HuH-7.5 (cell line): Measurements from ENCODE around the gene EMC8.

Experiments used
- DNase-seq: peaks from one replicate; pipeline ENCODE4 v3.0.0; 2011; ENCODE audit warnings: low spot score

The EMC8 gene

DNA sequence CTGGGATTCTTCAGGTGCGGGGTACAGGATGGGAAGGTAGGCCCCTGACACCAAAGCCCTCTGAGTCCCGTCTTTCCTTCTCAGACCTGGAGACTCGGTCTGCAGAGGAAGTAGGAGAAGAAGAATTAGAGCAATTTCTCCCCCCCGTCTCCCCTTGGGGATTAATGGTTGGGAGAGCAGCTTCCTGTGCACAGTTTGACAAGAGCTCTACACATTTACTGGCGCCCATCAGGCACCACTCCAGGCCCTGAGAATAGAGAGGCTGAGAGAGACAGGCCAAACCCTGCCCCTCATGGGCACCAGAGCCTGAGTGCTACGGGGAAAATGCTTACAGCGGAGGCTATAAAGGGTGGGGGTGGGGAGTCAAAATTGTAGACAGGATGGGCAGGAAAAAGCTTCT lies 44.9 kb downstream of the EMC8 start:
- no peak for DNase-seq

GRCh38 chr16:85753976-85754375 lies 45.4 kb downstream of the EMC8 start:
- DNase-seq, result no peak

DNA sequence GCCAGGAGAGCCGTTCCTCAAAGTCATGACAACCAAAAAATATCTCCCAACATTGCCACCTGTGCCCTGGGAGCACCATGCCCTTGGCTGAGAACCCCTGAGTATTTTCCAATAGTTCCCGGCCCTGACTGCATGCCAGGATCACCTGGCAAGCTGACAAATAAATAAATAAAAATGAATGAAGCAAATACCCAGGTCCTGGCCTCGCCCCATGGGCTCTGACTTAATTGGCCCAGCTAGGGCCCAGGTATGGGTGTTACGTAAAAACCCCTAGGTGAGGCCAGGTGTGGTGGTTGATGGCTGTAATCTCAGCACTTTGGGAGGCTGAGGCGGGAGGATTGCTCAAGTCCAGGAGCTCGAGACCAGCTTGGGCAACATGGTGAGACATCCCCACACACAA lies 45.8 kb downstream of the EMC8 start:
- DNase-seq, result no peak

DNA sequence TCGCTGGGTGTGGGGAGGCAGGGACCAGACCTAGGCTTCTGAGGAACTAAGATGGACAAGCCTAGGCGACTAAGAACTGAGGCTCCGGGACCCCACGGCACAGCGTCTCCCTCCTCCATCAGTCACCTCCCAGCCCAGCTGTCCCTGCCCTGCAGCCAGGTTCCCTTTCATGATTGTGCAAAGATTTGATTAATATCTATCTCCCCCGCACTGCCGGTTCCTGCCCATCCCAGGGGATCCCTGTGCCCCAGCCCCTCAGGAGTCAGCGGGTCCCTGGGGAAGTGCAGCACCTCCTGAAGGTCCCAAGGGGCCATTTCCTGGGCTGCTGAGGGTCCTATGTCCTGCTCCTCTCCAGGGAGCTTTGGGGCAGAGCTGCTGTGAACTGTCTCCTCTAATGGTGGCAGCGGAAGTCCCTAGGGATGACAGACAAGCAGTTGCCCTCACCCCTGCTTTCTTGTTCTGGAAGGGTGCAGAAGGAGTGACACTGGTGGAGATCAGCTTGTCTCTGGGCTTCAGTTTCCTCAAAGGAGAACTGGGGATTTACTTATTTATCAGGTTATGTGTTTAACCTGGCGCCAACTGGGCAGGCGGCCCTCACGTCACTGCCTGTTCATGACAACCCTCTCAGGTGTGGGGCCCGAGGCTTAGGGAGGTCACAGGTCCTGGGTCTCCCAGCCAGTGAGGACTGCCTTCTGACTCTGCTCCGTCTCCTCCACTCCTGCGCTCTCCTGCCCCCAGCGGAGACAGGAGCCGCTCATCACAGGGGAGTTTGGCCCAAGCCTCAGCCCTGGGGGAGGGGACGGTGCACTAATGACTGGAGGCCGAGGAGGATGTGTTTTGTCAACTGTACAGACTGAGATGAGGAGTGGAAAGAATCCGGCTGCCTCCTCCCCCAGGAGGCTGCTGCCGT lies 46.6 kb downstream of the EMC8 start:
- peak; percentile 82 for DNase-seq

DNA sequence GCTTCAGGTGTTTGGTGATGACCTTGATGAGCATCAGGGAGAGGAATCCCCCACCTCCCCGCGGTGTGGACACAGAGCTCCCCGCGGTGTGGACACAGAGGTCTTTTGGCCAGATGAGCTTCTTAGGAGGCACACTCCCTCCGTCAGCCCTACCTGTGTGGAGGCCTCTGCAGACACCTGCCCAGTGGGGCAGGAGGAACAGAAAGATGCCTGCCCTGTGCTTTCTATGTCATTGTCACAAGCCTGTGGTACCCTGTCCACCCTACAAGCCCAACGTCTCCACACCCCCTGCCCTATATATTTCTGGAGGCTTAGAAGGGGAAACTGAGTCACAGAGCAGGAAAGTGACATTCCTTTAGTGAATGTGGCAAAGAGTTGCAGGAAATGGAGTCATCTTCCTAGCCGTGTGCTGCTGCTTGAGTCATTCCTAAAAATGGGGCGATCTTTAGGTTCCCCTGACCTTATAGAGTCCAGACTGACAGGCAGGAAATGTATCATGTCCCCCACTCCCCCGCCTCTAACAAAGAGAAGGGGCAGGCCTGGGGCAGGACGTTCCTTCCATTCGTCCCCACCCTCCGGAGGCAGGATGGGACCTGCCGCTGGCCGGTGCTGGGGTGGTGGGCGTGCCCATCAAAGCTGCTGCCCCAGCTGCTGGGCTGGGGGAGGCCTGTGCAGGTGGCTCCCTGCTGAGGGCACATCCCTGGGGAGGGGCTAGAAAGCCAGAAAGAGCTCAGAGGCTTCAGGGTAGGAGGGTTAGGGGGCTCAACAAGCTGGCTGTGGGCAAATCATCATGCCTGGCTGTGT lies 47.4 kb downstream of the EMC8 start:
- no peak for DNase-seq

DNA sequence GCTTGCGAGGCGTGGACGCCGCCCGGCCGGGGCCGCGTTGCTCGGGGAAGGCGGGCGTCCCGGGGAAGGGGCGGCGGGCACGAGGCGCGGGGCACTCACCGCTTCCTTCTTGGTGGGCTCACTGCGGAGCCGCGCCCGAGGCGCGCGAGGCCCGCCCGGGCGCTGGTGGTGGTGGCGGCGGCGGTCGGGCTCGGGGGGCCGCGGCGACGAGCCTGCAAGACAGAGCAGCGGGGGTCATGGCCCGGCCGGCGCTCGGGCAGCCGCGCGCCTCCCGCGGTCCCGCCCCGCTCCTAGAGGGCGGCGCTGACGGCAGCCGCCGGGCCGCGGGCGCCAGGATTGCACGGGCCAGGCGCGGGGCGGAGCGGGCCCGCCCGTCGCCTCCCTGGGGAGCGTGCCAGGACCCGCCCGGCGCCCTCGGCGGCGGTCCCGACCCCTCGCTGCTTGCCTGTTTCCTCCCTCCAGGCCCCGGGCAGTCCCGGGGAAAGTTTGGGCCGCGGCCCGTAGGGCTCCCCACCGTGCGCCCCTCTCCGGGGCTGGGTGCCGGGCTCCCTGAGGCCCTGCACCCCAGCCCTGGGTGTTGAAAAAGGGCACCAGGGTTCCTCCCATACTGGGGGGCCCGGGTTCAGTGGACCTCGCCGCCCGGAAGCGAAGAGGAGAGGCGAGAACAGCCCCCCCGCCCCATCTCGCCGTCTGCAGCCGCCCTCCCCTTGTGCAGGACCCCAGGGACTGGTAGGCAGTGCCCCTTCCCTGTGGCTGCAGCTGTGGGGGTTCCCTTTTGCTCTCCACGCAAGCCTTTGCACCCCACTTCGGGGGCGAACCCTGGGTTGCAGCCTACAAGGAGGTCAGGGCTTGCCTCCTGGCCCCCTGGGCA lies 48.3 kb downstream of the EMC8 start, which contains the start of gene C16orf74:
C16orf74 (minus strand) TSS at position 270 of the 871 bp plus-strand sequence. CDS start 15,879 bp downstream, outside the sequence.
- peak; percentile 83 for DNase-seq

DNA sequence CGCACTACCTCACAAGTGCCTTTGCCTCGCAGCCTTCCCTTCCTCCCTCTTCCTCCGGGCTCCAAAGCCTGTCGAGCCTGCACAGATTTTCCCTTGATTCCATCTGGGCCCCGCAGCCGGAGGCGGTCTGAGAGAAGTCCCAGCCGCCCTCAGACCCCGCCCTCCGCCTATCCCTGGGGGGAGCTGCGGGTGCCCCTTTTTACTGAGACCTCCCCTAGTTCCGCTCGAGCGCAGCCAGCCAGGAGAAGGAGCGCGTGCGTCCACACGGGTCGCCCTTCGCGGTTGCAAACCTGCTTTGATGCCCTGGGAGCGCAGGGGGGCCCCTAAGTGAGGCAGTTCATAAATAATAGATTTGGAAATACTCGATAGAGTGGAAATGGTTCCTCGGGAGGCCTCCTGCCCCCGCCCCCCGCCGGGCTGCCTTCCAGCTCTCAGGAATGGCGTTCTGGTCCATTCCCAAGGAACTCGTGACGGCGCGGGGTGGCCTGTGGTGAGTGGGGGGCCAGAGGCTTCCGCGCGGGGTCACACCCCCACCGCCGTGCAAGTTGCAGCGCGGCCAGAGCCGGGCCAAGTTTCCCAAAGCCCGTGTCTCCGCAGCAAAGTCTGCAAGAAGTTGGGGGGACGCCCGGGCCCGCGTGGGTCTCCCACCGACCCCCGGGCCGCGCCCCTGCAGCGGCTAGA lies 49.1 kb downstream of the EMC8 start:
- peak; percentile 58 for DNase-seq

DNA sequence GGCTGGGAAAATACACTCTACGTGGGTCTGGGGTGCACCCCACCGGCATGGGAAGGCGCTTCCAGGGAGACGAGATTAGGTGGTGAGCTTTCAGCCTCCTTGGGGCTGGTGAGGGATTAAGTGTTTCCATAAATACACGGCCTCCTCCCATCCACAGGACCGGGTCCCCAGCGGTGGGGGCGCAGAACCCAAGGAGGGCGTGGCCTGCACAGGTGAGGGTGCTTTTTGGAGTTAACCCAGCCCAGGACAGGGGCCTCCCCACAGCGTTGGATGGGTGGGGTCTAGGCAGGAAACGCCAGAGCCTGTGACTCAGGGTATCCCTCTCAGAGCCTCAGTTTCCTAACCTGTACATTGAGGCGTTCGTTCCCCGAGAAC lies 49.6 kb downstream of the EMC8 start:
- no peak for DNase-seq

GRCh38 chr16:85746460-85747215 lies 52.7 kb downstream of the EMC8 start:
- no peak for DNase-seq

DNA sequence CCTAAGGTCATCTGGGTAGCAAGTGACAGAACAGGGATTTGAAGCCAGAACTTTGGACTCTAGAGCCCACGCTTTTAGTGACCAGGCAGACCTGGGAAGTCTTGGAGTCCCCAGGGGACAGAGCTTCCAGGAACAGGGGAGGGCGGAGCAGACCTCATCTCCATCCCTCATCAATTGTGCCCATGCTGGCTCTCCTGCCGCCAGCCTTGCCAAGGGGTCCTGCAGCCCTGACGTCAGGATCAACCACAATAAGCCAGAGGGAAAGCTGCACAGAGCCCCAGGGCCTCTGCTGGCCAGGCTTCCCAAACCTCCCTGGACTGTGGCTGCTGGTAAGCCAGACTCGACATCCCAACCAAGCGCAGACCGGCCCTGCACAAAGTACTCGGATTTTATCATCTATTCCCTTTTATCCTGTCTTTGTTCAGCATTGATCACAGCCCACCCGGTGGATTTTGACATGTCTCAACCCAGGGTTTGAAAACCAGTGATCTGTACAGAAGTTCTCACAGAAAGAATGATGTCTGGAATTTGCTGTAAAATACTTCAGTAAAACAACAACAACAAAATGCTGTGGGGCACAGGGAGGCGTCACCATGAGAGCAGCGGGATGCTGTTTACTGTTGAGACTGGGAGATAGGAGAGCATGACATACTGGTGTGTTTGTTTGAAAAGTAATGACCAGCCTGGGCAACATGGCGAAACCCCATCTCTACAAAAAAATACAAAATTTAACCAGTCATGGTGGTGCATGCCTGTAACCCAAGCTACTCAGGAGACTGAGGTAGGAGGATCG lies 60.2 kb downstream of the EMC8 start:
- DNase-seq, result no peak

DNA sequence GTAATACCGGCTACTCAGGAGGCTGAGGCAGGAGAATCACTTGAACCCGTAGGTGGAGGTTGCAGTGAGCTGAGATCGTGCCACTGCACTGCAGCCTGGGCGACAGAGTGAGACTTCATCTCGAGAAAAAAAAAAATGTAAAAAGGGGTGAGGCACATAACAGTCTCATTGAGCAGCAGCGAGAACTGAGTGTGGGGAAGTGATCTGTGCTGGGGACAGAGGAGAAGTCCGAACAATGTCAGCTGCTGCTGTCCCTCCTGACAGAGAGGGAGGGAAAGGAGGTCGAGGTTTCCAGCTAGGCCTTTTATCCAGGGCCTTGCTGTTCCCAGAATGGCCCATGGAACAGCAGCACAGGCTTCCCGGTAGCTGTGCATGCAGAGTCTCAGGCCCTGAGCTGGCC lies 62.4 kb downstream of the EMC8 start:
- no peak for DNase-seq

DNA sequence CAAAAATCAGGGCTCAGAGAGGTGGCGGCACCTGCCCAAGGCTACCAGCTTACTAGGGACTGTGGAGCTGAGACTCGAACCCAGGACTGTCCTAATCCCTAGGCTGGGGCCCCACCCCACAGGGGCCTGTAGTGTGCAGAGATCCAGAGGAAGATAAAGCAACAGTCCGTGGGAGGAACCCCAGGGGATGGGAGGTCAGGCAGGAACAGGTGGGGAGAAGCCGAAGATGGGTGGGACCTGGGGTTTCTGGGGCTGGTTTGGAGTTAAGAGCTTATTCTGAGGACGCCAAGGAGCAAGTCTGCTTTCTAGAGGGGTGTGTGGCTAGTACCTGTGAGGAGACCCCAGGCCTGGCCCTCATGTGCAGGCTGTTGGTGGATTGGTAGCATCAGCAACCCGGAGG lies 63.4 kb downstream of the EMC8 start:
- no peak for DNase-seq

- DNase-seq, result no peak
These were observed 64.1 kb downstream of the EMC8 start for GRCh38 chr16:85735225-85735635.

- DNase-seq, result no peak
These were observed 64.9 kb downstream of the EMC8 start for GRCh38 chr16:85734311-85735017.

- DNase-seq, result no peak
These were observed 65.5 kb downstream of the EMC8 start for GRCh38 chr16:85733839-85734170.

- DNase-seq, result no peak
These were observed 66.0 kb downstream of the EMC8 start for GRCh38 chr16:85733155-85733838.

DNA sequence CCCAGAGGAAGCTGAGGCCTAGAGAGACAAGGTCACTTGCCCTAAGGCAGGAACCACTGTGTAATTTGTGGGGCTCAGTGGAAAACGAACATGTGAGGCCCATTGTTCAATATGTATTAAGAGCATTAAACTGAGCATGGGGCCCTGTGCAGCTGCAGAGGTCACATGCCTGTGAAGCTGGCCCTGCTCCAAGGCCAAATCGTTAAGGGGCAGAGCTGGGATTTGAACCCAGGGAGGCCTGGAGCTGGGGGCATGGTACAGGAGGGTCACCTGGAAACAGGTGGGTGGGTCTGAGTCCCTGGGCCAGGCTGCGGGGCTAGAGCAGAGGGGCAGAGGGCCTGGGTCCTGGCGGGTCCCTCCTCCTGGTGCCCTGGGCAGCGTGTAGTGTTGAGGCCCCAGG lies 68.2 kb downstream of the EMC8 start:
- no peak for DNase-seq

DNA sequence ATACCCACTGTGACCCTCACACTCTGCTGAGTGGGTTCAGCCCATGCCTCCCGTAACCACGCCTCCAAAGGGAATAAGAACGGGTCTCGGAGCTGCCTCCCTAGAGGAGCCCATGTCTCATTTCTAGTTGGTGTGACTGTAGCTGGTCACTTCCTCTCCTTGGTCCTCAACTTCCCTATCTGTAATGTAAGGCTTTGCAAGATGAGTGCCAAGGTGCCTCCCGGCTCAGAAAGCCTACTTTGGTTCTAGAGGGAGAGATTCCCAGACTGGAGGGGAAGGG lies 69.2 kb downstream of the EMC8 start:
- no peak for DNase-seq
